Measurements from ENCODE around the gene OLFML2A.
"Not testable (repeated sequence)": the region's sequence is repeated elsewhere in the genome, so short reads cannot be mapped to it uniquely, and the experiment has no call there.

Gene OLFML2A

GRCh38 chr9:124771867-124772679, 4.9 kb upstream of the OLFML2A start:
- ChIA-PET CTCF (interaction anchor here (0.6 to 12.5 kb wide), 33 partner anchors 8 to 598 kb away, joined by 3 to 814 read pairs (median 4); partner anchors contain the start of genes ARPC5L, RPL35, SCAI and WDR38), POLR2A (interaction anchor here (0.5 kb wide), 1 partner anchor 462 kb away, joined by 3 read pairs; no protein-coding TSS in a partner anchor)
- TF ChIP-seq CTCF (IDR thresholded peaks at IDR 0.05; ENCODE audit: control extremely low read depth, extremely low read depth, low read depth, missing control alignments), result peak; percentile 91
- peak; percentile 58 for DNase-seq (ENCODE audit: extremely low spot score)

GRCh38 chr9:124772877-124773276, 4.1 kb upstream of the OLFML2A start:
- POLR2A ChIA-PET; DNase-seq (ENCODE audit: extremely low spot score): not testable (repeated sequence)
- CTCF ChIA-PET, result interaction anchor here (0.6 to 12.5 kb wide), 20 partner anchors 8 to 597 kb away, joined by 3 to 814 read pairs (median 9); partner anchors contain the start of genes ARPC5L, RPL35, SCAI and WDR38

DNA sequence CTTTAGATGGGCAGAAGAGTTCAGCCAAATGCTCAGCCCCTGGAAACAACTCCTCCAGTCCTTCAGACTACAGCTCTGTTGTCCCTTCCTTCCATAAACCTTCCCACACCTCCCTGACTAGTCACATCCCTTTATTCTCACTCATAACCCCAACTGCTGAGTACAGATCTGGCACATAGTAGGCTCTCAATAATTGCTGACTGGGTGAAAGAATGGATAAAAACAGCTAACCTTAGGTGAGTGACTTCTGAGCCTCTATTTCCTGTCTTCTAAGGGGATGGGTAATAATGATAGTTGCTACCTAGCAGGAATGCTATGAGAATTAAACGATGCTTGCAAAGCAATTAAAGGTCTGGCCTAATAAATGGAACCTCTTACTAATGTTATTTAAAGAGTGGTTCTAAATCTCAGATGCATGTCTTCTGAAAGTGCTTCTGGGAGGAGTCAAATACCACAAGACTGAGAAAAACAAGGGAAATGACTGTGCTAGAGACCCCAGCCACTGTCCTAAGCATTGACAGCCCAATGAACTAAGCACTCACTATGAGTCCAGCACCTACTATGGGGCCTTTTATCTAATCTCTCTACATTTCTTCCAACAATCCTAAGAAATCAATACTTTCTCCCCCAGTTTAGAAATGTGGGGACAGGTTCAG, 3.3 kb upstream of the OLFML2A start:
- no peak for TF ChIP-seq CTCF (IDR thresholded peaks at IDR 0.05; ENCODE audit: control extremely low read depth, extremely low read depth, low read depth, missing control alignments)
- DNase-seq (ENCODE audit: extremely low spot score), result no peak
- POLR2A ChIA-PET, result no interaction called here
- CTCF ChIA-PET, result interaction anchor here (0.7 to 12.5 kb wide), 26 partner anchors 9 to 605 kb away, joined by 3 to 814 read pairs (median 6); partner anchors contain the start of genes ARPC5L, RPL35, SCAI and WDR38

- POLR2A ChIA-PET, result interaction anchor here (0.7 kb wide), 1 partner anchor 184 kb away, joined by 4 read pairs; no protein-coding TSS in a partner anchor
- CTCF ChIA-PET, result interaction anchor here (0.7 to 12.5 kb wide), 30 partner anchors 9 to 604 kb away, joined by 3 to 814 read pairs (median 6); partner anchors contain the start of genes ARPC5L, RPL35 and WDR38
- peak; percentile 87 for DNase-seq (ENCODE audit: extremely low spot score)
- peak; percentile 86 for TF ChIP-seq CTCF (IDR thresholded peaks at IDR 0.05; ENCODE audit: control extremely low read depth, extremely low read depth, low read depth, missing control alignments)
These were observed 2.6 kb upstream of the OLFML2A start for GRCh38 chr9:124774129-124774978.

DNA sequence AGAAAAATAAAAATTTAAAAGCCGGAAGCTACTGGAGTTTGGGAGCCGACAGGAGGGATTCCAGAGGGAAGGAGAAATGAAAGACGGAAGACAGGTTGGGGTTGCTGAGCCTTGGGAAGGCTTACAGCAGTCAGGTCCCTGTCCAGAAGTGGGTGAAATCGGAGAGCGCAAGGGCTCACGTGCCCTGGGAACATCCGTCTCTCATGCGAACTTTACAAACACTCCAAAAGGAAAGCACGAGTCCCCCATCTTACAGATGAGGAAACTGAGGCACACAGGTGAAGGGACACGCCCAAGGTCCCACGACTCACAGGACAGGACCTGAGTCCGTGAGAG, 347 bp upstream of the OLFML2A start:
- no peak for TF ChIP-seq CTCF (IDR thresholded peaks at IDR 0.05; ENCODE audit: control extremely low read depth, extremely low read depth, low read depth, missing control alignments)
- ChIA-PET POLR2A (no interaction called here), CTCF (interaction anchor here (0.7 to 12.5 kb wide), 16 partner anchors 11 to 371 kb away, joined by 3 to 814 read pairs (median 4); partner anchors contain the start of genes ARPC5L, RPL35 and WDR38)
- no peak for DNase-seq (ENCODE audit: extremely low spot score)

DNA sequence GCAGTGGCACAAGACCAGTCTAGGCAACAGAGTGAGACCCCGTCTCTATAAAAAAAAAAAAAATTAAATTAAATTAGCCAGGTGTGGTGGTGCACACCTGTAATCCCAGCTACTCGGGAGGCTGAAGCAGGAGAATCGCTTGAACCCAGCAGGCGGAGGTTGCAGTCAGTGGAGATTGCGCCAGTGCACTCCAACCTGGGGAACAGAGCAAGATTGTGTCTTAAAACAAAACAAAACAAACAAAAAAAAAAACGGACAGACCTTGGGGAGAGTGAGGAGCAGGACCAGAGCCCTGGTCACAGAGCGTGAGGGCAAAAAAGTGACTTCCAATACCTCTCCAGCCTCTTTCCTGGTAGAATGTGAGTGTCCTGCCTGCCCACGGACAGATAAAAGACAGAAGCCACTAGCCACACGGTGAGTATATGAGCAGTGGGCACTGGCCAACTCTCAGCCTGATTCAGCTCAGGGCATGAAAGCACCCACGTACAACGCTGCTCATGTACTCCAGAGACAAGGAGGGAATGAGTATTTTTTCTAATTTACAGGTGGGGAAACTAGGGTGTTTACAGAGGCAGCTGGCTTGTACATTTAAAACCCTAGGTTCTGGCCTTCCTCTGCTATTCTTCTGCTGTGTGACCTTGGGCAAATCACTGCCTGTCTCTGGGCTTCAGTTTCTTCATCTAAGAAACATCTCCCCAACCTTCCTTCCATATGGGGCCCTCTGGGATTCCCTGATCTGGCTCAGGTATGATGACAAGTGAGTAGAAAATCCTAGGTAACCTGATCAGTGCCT, 1.8 kb downstream of the OLFML2A start:
- POLR2A ChIA-PET, result no interaction called here
- DNase-seq (ENCODE audit: extremely low spot score), result no peak
- TF ChIP-seq CTCF (IDR thresholded peaks at IDR 0.05; ENCODE audit: control extremely low read depth, extremely low read depth, low read depth, missing control alignments), result no peak
- CTCF ChIA-PET, result interaction anchor here (1.0 to 12.5 kb wide), 7 partner anchors 8 to 162 kb away, joined by 3 to 814 read pairs (median 4); partner anchors contain the start of genes ARPC5L, NR6A1, RPL35 and WDR38

Measured in GM10248 (cell line).